ENCODE results near the gene CRADD.
A peak's percentile ranks its signal among the peaks of the same experiment; 100 is the strongest.
"Not testable (repeated sequence)": the region's sequence is repeated elsewhere in the genome, so short reads cannot be mapped to it uniquely, and the experiment has no call there.

The CRADD gene

GRCh38 chr12:93762059-93762719 is 85.0 kb downstream of the CRADD start:
- DNase-seq, result no peak

DNA sequence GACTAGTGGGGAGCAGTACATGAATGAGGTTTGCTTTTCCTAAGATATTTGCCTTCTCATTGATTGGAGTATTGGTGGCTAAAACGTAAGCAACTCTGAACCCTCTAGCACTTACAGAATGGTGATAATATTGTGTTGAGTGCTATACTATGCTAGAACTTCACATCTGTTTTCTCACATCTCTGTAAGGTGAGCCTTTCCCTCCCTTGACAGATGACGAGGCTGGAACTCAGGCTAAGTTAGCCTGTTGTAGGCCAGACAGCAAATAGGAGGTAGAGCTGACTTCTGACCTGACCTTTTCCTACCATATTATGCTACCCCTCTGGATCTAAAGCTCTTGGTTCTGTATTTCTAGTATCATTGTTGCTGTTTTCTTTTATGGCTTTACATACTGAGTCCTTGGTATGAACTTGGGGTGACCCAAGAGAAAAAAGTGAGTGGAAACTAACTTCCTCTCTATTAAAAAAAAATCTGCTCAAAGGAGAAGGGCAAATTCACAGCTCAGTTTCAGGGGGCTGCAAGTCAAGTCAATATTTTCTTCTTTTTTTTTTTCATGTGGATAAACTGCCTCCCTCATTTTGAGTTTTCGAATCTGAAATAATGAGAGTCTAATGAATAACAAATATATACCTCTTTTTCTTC is 85.9 kb downstream of the CRADD start:
- no peak for DNase-seq

GRCh38 chr12:93763746-93764147 is 86.6 kb downstream of the CRADD start:
- DNase-seq, result no peak

DNA sequence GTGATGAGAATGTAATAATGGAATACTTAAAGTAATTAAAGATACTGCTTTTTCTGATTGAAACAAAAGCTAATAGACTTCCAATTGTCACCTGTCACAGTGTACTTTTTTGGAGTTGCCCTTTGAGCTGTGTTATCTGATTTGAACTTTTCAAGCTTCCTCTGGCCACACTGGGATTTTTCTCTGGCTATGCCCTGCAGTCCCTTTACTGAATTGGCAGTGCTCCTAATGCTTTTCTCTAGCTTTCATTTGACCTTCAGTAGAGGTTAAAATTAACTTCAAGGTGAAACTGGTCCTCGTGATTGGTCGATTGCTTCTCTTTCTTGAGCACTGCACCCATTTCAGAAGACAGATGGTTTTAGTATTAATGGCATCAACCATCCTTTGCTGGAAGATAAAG is 89.2 kb downstream of the CRADD start:
- no peak for DNase-seq

DNA sequence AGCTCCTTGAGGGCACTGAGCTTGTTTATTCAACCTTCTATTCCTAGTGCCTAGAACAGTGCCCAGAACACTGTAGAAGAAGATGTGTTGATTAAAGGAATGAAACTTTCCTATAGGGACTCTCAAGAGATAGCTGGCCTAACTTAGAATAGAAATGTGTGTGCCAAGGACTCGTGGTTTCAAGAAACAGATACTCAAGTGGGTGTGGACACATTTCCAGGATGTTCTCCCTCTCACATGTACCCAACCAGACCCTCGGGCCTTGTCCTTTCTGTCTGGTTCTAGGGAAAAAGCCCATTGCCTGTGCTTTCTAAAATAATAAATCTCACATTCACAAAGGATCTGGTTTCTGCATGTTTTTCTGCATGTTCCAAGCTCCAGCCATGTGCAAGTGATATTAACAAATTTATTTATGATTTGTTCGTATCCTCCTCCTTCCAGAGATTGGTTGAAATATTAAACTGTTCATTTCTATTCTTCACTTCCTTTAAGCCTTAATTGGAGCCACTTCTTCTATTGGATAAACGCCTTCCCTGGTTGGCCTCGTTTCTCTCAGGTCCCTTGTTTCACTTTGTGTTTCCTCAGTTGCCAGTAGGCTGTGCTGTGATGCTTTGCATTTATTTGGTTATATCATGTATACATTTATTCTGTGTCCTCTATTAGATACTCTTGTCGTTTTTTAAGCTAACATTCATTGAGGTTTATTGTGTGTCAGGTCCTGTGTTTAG is 89.8 kb downstream of the CRADD start:
- DNase-seq, result no peak

GRCh38 chr12:93767524-93767863 is 90.3 kb downstream of the CRADD start:
- DNase-seq, result no peak

DNA sequence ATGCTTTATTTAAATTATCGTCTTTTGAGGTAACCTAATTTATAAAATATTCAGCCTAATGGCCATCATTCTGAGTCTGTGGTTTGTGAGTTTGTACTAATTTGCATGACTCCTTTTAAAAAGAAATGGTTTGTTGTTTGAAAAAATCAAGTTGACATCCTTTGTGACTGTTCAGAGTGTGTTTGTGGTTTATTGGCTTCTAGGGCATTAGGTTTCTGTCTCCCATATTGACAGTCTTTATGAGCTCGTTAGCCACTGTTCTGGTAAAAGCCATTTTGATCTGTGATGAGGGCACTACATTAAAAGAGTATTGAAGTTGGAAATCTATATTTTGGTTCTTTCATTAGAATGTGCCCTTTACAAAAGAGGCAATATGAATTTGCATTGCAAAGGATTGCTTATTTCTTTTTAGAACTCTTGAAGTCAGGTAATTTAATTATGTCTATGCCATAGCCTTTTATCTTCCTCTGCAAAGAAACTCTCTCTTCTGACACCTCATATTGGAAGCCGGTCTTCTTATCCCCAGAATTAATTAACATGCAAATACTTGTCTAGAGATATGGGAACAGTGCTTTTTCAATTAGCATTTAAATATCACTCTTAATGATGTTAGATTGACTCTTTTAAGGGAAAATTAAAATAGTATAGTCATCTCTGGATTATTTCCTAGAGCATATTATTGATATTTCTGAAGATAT is 95.0 kb downstream of the CRADD start:
- no peak for DNase-seq

- no peak for DNase-seq
Observed at GRCh38 chr12:93773122-93773871, 96.1 kb downstream of the CRADD start.

GRCh38 chr12:93776581-93777018 is 99.4 kb downstream of the CRADD start:
- no peak for DNase-seq

- no peak for DNase-seq
Observed at GRCh38 chr12:93777254-93777653, 100.1 kb downstream of the CRADD start.

- DNase-seq, result no peak
Observed at GRCh38 chr12:93778306-93778705, 101.1 kb downstream of the CRADD start.

DNA sequence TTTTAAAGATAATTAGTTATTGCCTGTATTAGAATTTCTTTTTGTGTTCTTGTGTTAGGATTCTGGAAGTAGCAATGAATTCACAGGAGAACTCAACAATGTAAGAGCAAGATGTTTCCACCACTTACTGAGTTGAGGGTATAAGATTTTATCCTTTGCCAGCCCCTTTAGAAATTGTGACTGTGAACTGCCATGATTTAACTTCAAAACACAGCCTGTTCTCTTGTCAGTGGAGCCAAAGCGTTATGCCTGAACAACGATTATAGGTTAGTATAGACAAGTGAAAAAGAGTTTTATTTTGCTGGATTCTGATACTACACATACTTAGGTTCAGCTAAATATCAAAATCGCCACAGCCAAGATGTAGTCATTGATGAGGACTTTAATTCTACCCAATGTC is 101.6 kb downstream of the CRADD start:
- no peak for DNase-seq

DNA sequence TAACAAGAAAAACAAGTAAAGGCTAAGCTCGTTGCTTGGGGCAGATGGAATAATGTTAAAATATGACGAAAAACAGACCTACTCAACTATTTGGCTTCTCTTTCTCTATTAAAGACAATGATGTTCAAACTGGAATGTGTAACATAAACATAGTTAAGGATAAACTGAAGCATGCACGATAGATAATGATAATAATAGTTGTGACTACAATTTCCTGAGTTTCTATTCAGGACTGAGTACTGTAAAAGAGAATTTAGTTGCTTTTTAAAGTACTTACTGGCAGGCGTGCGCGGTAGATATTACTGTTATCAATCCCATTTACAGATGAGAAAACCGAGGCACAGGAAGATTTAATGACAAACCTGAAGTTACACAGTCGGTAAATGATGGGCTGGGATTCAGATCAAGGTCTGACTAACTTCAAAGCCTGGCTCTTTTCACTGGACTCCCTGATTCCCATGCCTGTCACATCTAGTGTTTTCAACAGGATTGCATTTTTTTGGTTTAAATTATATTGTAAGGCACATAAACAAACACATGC is 103.0 kb downstream of the CRADD start:
- no peak for DNase-seq

DNA sequence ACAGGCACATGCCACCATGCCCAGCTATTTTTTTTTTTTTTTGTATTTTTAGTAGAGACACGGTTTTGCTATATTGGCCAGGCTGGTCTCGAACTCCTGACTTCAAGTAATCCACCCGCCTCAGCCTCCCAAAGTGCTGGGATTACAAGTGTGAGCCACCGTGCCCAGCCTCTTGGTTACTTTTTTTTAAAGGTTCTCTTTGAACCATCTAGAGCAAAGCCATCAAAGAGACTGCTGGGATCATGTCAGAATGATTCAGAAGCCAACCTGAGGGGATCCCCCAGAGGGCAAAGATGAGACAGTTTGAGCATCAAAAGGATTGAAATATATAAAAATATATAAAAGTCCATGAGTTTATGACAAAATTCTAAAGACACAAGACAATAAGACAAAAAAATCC is 103.7 kb downstream of the CRADD start:
- not testable (repeated sequence) for DNase-seq

- not testable (repeated sequence) for DNase-seq
Observed at GRCh38 chr12:93781961-93782360, 104.8 kb downstream of the CRADD start.

DNA sequence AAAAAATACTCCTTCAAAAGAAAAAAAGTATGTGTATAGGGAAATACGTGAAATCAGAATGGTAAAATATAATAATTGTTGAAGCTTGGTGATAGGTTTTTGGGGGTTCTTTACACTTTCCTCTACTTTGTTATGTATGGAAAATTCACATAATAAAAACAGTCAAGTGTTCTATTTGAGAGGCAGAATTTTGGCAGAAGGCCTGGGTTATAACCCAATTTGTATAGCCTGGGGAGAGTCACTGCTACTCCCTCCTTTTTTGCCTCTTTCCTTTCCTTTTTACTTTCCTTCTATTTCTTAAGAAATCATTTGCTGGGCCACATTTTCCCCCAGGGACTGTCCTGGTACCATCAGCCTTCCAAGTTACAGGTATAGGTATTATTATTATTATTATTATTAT is 105.7 kb downstream of the CRADD start:
- DNase-seq, result no peak

DNA sequence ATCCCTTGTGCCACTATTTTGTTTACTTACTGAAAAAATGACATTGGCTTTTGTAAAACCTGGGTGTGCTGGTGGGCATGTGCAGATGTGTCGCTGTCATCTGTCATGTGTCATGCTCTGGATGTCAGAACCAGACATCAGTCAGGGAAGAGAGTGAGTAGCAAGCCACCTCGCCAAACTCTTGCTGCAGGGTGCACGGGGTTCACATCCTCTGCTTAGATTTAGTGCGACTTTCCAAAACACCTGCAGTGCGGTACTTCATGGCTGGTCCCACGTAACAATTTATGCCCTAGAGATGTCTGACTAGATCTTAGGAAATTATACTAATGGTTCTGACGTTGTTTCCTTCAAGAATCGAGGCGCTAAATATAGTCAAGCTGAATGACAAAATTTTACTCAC is 106.7 kb downstream of the CRADD start:
- peak; percentile 13 for DNase-seq

- DNase-seq, result peak; percentile 6
Observed at GRCh38 chr12:93784339-93785086, 107.3 kb downstream of the CRADD start.

- DNase-seq, result peak; percentile 21
Observed at GRCh38 chr12:93785249-93786010, 108.3 kb downstream of the CRADD start.

DNA sequence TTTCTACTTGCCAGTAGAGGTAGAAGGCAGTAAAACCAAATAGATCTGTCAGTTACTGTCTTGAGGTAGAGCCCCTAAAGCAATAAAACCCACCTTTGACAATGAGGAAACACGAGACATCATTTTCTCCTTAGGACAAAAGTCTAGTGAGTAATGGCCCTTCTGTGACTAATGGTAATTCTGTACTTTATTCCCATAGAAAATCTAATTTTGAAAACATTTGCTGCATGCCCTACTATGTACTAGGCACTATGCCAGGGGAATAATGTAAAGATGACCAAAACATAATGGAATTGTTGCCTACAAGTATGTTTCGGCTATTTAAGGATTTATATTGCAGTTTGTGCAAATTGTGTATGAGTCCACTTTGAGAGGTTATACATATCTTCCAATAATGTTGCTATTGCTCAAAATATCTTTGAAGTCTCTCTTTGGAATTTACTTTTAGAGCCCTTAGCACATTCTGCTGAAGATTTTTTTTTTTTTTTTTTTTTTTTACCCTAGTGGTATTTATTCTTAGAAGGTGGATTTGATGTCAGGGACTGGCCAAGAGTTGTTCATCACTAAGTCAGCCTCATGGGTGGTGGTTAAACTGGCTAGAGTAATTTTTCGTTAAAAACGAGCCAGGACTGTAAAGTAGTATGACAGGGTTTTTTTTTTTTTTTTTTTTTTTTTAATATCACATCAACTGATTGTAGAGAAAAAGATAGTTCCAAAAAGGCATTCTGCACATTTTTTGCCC is 109.7 kb downstream of the CRADD start:
- no peak for DNase-seq

All from activated effector memory CD4-positive, alpha-beta T cell treated with Interleukin-2 at 50 U/mL for 16 hours (primary cell).